GM13976 (cell line): Measurements from ENCODE around the gene P2RX3.

Experiments
- DNase-seq: peaks from one replicate; pipeline ENCODE4 v3.0.0; 2012; ENCODE audit warnings: low spot score
- in situ Hi-C: fragments of 300-500 bp; cut with MboI; formaldehyde crosslinking; loops from one replicate; pipeline ENCODE4 v1.12.0; 2022; ENCODE audit warnings: low sequenced_read_pairs, mixed read lengths, inconsistent platforms; ENCODE audit not compliant: unreplicated experiment
- TF ChIP-seq, protein P1 (sequence below): IDR thresholded peaks from 2 replicates; pipeline ENCODE4 v1.5.1; 2012; ENCODE audit warnings: borderline replicate concordance, mild to moderate bottlenecking; ENCODE audit not compliant: insufficient read depth; ENCODE audit errors: extremely low read depth, missing control alignments, control extremely low read depth

P2RX3 gene

DNA sequence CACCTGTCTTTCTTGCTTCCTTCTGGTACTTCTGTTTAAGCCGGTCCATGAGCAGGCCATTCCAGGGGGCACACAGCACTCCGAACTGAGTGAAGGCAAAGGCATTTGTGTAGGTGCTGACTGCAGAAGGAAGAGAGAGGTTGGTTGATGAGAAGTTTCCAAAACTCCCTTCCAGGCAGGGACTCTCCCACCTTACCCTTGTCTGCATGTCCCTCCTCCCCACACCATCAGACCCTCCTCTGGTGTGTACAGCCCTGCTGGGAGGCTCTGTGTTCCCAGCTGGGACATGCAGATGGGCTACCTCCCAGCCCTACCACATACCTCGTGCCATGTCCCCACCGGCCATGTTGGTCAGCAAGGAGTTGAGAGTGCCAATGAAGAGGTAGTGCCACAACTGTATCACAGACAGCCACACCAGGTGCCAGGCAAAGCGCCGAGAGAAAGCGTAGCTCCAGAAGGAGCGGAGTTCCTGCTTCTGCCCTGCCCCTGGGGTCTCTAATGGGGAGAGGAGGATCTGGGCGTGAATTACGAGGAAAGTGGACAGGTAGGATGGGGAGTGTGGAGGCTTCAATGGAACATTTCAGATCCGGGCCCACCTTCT lies 76.6 kb downstream of the P2RX3 start:
- in situ Hi-C loops: no loop called here
- TF ChIP-seq, protein P1, sequence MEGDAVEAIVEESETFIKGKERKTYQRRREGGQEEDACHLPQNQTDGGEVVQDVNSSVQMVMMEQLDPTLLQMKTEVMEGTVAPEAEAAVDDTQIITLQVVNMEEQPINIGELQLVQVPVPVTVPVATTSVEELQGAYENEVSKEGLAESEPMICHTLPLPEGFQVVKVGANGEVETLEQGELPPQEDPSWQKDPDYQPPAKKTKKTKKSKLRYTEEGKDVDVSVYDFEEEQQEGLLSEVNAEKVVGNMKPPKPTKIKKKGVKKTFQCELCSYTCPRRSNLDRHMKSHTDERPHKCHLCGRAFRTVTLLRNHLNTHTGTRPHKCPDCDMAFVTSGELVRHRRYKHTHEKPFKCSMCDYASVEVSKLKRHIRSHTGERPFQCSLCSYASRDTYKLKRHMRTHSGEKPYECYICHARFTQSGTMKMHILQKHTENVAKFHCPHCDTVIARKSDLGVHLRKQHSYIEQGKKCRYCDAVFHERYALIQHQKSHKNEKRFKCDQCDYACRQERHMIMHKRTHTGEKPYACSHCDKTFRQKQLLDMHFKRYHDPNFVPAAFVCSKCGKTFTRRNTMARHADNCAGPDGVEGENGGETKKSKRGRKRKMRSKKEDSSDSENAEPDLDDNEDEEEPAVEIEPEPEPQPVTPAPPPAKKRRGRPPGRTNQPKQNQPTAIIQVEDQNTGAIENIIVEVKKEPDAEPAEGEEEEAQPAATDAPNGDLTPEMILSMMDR: no peak
- DNase-seq: no peak

DNA sequence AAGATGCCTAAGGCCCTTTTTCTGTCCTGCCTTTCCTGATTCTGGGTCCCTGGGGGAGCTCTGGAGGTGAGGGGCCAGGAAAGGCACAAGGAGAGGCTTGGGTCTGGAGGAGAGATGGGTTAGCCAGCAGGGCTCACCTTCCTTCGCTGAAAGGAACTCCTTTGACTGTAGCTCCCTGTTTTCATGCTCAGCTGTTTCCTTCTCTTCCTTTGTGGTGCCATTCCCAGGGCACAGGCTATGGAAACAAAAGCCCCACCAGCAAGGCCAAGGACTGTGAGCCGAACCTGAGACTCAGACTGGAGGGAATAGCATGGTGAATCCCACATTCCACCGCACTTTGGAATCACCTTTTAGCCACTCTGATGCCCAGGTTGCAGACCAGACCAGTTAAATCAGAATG lies 78.3 kb downstream of the P2RX3 start:
- no peak for DNase-seq
- in situ Hi-C loops: no loop called here
- TF ChIP-seq, protein P1: no peak

DNA sequence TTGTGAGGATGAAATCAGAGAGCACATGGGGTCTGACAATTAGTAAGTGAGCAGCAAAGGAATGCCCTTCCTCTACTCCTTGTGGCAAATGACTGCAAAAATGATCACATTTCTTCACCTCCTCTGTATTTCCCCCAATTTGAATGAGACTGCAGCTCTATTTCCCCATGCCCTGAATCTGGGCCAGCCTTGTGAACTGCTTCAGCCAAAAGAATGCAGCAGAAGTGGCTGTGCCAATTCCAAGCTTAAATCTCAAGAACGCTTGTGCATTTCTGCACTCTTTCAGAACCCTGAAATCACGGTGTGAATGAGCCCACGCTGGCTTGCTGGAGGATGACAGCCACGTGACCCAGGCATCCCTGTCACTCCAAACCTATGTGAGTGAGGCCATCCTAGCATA lies 78.9 kb downstream of the P2RX3 start:
- DNase-seq: no peak
- TF ChIP-seq, protein P1: no peak
- in situ Hi-C loops: no loop called here

DNA sequence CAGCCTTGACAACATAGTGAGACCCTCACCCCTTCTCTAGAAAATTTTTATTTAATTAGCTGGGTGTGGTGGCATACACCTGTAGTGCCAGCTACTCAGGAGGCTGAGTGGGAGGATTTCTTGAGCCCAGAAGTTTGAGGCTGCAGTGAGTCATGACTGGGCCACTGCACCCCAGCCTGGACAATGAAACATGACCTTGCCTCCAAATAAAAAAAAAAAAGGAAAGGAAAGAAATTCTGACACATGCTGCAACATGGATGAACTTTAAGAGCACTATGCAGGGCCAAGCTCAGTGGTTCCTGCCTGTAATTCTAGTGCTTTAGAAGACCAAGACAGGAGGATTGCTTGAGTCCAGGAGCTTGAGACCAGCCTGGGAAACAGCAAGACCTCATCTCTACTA lies 80.0 kb downstream of the P2RX3 start:
- TF ChIP-seq, protein P1: no peak
- no peak for DNase-seq
- in situ Hi-C loops: no loop called here

DNA sequence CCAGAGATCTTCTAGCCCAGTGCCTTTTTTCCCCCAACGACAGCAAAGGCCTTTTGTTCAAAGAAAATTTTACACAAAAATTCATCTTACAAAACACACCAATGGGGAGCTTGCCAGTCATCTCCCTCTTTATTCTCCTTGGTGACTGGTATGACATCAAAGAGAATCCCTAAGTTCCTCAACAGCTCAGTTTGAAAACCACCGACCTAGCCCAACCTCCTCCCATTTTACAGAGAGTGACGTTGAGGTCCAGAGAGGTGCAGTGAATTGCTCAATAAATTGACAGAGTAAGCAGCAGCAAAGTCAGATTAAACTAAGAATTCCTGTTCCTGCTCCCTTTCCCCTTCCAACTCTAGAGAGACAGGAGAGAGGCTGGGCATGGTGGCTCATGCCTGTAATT lies 81.0 kb downstream of the P2RX3 start:
- TF ChIP-seq, protein P1: no peak
- no peak for DNase-seq
- in situ Hi-C loops: no loop called here

DNA sequence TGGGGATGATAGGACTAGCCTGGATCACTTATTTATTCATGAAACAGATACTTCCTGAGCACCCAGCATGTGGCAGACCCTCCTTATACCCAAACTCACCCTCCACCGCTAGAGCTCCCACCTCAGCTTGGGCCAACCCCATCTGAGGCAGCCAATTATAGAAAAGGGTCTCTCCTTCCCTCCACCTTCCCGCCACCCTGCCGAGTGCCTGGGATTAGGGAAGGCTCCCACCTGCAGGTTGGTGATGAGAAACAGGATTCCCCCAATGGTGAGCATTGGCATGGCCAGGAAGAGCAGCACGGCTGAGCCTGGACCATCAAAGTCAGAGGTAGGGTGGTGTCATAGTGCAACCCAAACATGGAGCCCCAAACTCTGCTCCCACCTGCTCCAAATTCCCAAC lies 82.9 kb downstream of the P2RX3 start:
- no peak for DNase-seq
- TF ChIP-seq, protein P1: no peak
- in situ Hi-C loops: no loop called here
